ENCODE data around the gene DCST1.

DCST1 gene

DNA sequence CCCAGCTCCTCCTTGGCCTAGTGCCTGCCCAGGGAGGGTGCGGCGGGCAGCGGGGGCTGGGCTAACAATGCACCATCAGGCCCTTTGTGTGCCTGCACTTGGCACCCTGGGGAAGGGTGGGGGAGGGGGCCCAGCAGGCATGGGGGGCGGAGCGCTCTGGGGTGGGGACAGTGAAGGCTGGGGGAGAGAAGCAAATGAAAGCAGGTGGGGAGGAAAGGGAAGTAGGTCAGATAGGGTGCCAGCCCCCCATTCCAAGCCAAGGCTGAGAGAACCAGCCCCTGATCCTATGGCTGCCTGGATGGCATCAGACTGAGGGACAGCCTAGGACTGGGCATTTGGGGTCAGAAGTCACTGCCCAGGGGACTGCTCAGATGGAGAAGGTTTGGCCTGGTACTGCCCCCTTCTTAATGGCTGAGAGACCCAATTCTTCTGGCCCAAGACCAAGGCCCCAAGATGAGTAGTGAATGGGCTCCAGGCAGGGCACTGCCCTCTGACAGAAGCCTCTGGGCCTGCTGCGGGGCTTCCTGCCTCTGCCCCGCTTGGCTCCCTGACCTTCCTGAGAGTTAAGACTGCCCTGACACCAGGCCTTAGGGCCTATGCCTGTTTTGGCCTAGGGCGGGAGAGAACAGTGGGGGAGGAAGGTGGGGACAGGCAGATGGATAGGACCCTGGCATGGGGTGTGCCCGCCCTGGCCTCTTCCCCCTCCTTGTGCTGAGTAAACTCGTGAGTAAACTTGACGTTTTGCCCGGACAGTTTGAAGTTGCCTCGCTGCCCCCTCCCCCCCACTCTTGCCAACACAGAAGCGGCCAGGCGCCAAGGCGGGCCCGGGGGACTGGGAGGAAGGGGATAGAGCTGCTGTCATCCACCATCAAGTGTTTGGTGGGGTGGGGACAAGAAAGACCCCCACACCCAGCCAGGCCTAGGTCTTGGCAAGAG lies 28.3 kb upstream of the DCST1 start:
- no peak for TF ChIP-seq GATA1 (IDR thresholded peaks at IDR 0.05; ENCODE audit: low read depth, low read length)
- peak; percentile 63 for TF ChIP-seq POLR2A (IDR thresholded peaks at IDR 0.05; ENCODE audit: low read length)
- DNase-seq = no peak

DNA sequence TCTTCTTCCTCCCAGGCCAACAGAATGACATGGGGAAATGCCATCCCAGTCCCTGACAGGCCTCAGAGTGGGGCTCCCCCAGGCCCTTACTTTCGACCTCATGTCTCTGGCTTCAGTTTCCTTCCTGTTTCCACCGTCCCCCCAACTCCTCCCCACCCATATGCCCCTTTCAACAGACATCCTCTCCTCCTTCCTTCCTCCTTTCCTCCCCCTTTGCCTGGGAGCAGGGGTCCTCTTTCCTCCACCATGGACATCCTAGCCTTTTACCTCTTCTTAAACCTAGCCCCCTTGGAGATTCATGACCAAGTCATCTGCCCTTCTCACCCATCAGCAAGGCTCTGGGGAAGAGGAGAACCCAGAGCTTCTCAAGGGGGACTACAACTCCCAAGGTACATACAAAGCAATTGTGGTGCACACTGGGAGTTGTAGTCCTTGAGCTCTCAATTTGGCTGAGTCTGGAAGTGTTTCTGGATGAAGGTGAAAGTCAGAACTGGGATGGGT lies 27.0 kb upstream of the DCST1 start:
- DNase-seq = peak; percentile 59 to 70

DNA sequence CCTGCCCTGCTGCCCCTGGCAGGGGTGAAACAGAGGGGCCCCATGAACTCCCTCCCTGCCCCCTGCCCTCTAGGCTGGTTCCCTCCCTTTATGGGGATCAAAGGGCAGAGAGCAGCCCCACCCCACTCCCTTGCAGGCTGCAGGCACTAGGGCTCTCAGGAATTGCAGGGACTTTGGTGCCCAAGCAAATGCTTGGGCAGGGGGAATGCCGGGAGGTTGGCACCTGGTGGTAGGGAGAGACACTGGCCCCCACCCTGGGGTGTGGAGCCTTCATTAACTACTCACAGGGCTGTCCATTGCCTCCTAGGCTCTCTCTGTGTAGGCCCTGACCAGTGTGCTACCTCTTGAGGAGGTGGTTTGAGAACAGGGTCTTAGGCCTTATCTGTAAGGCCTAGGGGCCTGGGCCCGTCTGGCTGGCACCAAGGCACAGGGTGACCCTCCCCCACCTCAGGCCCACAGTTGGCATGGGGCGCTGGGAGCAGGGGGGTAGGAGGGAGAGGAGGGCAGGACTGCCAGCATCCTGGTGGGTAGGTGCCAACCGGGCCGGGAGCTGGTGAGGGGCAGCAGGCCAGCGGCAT lies 26.3 kb upstream of the DCST1 start:
- TF ChIP-seq POLR2A (IDR thresholded peaks at IDR 0.05; ENCODE audit: low read length) (no peak), GATA1 (IDR thresholded peaks at IDR 0.05; ENCODE audit: low read depth, low read length) (no peak)

More for the DNA sequence above, 27.0 kb upstream of the DCST1 start:
- TF ChIP-seq POLR2A (IDR thresholded peaks at IDR 0.05; ENCODE audit: low read length) (no peak), GATA1 (IDR thresholded peaks at IDR 0.05; ENCODE audit: low read depth, low read length) (no peak)

DNA sequence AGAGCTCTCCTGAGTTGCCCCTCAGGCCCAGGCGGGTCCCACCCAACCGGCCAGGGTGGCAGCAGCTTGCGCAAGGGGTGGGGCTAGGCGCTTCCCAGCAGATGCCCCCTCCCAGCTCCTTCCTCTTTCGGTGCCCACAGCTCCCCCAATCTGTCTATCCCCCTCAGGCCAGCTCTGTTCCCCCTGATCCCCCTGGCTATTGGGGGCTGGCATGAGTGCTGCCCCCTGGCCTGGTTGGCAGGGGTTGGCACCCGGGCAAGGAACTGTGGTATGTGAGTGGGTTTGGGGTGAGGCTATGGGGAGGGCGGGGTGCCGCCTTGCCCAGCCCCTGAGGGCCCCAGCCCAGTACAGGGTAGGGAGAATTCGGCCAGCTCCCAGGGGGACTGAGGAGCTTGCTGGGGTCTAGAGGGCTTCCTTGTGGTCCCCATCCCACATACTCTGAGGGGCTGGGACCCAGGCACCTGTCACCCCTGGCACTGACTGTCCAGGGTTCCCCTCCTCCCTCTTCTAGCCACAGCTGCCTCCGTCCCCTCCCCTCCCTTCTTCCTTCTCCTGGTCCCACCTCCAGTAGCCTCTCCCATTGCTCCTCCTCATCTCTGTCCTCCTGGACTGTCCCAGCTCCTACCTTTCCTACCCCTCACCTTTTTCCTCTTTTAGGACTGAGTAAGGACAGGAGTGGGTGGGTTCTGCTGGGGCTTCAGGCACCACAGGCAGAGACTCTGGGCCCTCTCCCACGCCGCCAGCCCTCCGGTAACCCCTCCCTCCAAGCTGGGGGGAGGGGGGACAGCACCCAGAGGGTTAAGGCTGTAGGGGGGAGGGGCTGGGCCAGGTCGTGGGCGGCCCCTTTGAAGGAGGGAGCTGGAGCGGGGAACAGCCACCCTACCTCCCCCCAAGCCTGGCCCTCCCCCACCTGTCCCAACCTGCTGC lies 25.3 kb upstream of the DCST1 start:
- no peak for TF ChIP-seq GATA1 (IDR thresholded peaks at IDR 0.05; ENCODE audit: low read depth, low read length)
- TF ChIP-seq POLR2A (IDR thresholded peaks at IDR 0.05; ENCODE audit: low read length) = no peak
- DNase-seq = no peak

More for the DNA sequence above, 26.3 kb upstream of the DCST1 start:
- DNase-seq = no peak

DNA sequence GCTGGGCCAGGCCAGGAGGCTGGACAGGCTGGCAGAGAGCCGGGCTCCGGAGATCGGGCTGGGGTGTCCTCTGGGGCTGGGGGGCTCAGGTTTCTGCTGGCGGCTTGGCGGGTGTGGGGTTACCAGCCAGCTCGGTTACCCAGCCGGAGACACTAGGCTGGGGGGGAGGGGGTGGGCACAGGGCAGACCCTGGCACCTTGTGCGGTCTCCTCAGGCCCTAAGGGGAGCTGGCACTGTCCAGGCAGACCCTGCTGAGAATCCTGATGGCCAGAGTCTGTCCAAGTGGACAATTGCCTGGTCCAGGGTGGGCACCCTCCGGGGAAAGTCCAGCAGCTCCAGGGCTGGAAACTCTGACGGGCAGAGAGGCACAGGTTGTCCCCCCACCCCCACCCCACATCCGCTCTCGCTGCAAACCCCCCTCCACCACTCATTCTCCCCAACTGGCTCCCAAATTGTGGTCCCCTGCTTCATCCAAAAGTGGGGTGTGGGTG lies 24.4 kb upstream of the DCST1 start:
- no peak for DNase-seq
- TF ChIP-seq POLR2A (IDR thresholded peaks at IDR 0.05; ENCODE audit: low read length) (no peak), GATA1 (IDR thresholded peaks at IDR 0.05; ENCODE audit: low read depth, low read length) (no peak)

DNA sequence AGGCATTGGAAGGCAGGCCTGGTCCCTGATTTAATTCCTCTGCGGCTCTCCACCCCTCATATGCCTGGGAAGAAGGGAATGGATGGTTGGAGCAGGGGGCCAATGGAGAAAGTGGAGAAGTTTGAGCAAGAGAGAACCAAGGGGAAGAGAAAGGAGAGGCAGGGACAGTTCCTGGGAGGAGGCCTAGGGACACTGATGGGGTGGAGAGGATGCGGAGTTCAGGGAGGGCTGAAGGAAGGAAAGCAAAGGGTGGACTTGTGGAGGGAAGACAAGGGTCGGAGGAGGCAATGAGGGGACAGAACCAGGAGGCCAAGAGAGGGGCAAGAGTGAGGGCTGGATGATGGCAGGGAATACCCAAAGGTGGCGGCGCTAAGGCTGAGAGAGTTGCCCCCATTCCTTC lies 23.9 kb upstream of the DCST1 start:
- no peak for DNase-seq
- TF ChIP-seq GATA1 (IDR thresholded peaks at IDR 0.05; ENCODE audit: low read depth, low read length) (no peak), POLR2A (IDR thresholded peaks at IDR 0.05; ENCODE audit: low read length) (no peak)

DNA sequence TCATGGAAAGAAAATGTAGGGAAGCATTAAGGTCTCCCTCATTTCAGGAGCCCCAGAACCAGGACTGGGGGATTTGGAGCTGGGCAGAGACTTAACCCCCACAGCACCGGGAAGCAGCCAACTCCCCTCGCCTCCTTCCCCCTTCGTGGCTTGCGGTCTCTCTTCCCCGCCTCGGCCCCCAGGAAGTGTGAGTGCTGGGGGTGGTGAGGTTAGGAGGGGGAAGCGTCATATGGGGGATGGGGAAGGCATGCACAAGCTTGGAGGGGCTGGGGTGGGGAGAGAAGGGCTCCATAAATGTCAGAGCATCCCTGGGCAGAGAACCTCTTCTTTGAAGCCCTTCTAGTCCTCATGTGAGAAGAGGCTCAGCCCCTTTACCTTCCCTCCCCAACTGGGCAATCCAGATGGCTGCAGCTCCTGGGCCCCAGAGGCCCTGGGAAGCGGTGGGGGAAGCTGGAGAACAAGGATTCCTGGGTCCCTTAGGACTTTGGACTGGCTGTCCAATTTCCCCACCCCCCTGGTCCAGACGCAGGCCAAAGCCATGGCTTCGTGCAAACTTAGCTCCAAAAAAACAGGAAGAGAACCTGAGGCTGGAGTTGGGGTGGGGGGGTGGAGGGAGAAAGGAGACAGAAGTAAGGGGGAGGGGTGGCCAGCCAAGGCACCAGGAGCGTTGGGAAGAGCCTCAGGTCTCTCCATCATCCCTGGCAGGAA lies 23.3 kb upstream of the DCST1 start:
- no peak for DNase-seq

DNA sequence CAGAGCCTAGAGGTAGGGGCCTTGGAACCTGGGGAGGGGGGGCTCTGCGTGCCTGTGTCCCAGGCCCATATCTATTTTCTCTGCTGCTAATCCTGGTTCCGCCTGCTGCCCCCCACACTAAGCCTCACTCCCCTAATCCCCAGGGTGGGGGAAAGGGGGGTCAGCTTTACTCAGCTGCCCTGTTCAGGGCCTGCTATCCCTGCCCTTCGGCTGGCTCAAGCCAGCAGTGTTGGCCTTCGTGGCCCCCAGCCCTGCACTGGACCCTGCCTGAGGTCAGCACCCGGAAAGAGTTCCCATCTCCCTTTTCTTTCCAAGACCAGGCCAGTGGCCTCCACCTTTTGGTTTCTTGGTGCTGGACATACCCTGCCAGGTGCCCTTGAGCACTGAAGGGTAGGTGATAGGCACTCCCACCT lies 22.6 kb upstream of the DCST1 start:
- no peak for DNase-seq
- TF ChIP-seq GATA1 (IDR thresholded peaks at IDR 0.05; ENCODE audit: low read depth, low read length) (no peak), POLR2A (IDR thresholded peaks at IDR 0.05; ENCODE audit: low read length) (no peak)

More for the DNA sequence above, 23.3 kb upstream of the DCST1 start:
- TF ChIP-seq POLR2A (IDR thresholded peaks at IDR 0.05; ENCODE audit: low read length) (no peak), GATA1 (IDR thresholded peaks at IDR 0.05; ENCODE audit: low read depth, low read length) (no peak)

DNA sequence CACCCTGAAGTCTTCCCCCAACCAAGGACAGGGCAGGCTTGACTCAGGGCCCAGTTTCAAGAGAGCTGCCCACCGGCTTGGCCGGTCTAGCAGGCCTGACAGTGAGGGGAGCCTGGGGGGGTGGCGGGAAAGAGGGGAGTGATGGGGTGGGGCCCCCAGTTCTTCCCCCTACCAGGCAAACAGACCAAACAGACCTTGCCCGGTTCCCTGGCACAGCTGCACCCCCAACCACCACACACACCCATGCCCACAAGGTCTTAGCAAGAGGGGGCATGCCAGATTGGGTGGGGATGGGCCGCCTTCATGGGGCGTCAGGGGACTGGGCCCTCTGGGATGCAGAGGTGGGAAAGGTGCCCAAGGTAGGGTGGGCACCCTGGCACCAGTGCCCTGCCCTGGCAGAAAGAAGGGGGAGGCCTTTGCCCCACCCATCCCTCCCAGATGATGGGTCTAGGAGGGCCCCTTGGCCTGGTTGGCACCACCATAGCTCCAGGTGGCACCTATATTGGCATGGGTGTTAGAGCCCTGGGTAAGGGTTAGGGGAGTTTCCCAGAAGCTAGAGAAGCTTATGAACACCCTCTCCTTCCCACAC lies 22.1 kb upstream of the DCST1 start:
- TF ChIP-seq GATA1 (IDR thresholded peaks at IDR 0.05; ENCODE audit: low read depth, low read length) (no peak), POLR2A (IDR thresholded peaks at IDR 0.05; ENCODE audit: low read length) (no peak)
- no peak for DNase-seq

DNA sequence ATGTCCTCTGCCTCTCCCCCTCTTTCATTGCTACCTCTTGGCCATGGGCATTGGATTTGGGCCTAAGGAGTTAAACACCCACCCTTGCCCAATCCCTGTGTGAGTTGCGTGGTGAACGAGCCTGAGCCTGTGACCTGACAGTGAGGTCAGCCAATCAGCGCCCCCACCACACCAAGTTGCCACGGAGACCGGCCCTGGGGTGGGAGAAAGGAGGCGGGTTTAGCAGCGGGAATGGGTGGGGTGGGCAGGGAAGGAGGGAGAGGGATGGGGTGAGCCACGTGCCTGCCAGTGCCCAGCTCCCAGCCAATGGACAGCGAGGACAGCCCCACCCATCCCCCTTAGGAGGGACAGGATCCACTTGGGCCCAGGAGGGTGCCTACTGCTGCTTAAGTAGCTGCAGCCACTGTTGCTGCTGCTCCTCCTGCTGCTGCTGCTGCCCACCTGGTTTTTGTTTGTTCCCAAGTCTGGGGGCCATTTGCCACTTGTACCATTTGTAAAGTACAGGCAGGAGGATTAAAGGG lies 21.5 kb upstream of the DCST1 start:
- TF ChIP-seq GATA1 (IDR thresholded peaks at IDR 0.05; ENCODE audit: low read depth, low read length) (no peak), POLR2A (IDR thresholded peaks at IDR 0.05; ENCODE audit: low read length) (peak; percentile 73)
- peak; percentile 92 to 93 for DNase-seq

DNA sequence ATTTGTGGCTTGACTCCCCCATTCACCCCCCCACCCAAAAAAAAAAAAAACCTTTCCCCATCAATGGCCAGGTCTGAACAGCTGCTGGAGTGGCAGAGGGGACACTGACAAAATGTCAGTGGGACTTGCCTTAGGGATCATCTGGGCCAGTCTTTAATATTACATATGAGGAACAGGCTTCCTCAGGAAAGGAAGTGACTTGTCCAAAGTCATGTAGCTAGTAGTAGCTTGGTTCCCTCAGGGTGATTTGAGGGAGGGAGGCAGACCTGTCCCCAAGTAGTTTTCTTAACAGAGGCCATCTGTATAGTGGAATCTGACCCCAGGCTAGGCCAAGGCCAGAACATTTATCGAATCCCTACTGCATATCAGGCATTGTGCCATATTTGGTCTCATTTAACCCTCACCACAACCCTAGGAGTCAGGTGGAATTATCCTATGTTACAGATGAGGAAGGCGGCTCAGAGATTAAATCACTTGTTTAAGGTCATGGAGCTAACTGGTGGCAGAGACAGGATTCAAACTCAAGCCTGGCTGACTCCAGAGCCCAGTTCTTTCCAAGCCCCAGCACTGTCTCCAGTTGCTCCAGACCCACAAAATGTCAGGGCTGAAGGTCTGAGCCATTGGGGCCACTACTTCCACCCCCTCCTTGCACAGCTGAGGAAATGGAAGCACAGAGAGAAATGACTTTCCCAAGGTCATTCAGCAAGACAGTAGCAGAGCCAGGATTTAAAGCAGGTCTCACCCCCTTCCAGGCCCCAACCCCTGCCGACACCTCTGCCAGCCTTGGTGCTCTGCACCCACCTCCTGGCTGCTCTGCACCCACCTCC lies 20.6 kb upstream of the DCST1 start:
- TF ChIP-seq POLR2A (IDR thresholded peaks at IDR 0.05; ENCODE audit: low read length) = no peak
- peak; percentile 47 to 50 for DNase-seq

DNA sequence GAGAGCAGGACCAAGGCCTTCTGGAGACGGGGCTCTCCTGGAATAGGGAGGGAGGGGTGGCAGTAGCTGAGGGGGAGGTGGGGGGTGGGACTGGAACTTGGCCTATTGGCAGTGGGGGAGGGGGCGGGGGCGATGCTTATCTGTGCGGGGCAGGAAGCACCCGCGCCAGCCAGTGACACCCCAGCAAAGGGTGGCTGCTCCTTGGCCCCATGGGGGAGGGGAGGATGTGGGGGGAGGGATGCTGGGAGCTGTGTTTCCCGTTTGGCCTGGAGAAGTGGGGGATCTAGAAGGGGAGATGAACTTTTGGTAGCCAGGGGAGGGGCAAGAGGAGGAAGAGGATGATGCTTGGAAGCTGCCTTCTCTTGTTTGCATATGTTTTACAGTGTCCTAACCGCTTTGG lies 20.0 kb upstream of the DCST1 start:
- DNase-seq = peak; percentile 64 to 73
- TF ChIP-seq GATA1 (IDR thresholded peaks at IDR 0.05; ENCODE audit: low read depth, low read length) (no peak), POLR2A (IDR thresholded peaks at IDR 0.05; ENCODE audit: low read length) (no peak)

All from erythroblast (primary cell).